ENCODE measurements around the gene NAPA. TPM values are rescaled to one million over a fixed set of nuclear protein-coding genes. Genes with fewer than 3 reads are reported as not detected.

Gene NAPA
- total and polyA plus RNA-seq, 2 donors: 89.2 to 111 TPM

GRCh38 chr19:47469363-47469700, 45.5 kb downstream of the NAPA start:
- DNase-seq (ENCODE audit: low read depth in 6 of 9, low spot score in 9 of 9): no peak
- H3K27ac ChIP-seq (ENCODE audit: low read depth in 1 of 2, low read length in 1 of 2): no peak overlapping the region
- H3K27me3 ChIP-seq (ENCODE audit: control insufficient read depth in 2 of 2, insufficient read depth in 1 of 2, low read length in 1 of 2): peaks cover 19 to 72% of the 10 kb centered on the region in 2 donors
- H3K4me3 ChIP-seq (ENCODE audit: low read length in 2 of 2): no peak overlapping the region
- 35% methylated on average over 6 of the region's 6 CpGs for WGBS
- no peaks in the 10 kb centered on the region for H3K9me3 ChIP-seq (ENCODE audit: control insufficient read depth in 2 of 2, insufficient read depth in 1 of 2, low read length in 1 of 2)
- no peaks in the 10 kb centered on the region for H3K36me3 ChIP-seq (ENCODE audit: control insufficient read depth in 2 of 2, insufficient read depth in 2 of 2, low read length in 1 of 2)
- H3K4me1 ChIP-seq (ENCODE audit: control insufficient read depth in 2 of 2, insufficient read depth in 2 of 2, low read length in 2 of 2): peaks cover 4 to 16% of the 10 kb centered on the region in 2 donors

- Histone ChIP-seq H3K36me3 (ENCODE audit: control insufficient read depth in 2 of 2, insufficient read depth in 2 of 2, low read length in 1 of 2) (no peaks in the 10 kb centered on the region), H3K4me1 (ENCODE audit: control insufficient read depth in 2 of 2, insufficient read depth in 2 of 2, low read length in 2 of 2) (peaks cover 4 to 16% of the 10 kb centered on the region in 2 donors), H3K9me3 (ENCODE audit: control insufficient read depth in 2 of 2, insufficient read depth in 1 of 2, low read length in 1 of 2) (no peaks in the 10 kb centered on the region), H3K27me3 (ENCODE audit: control insufficient read depth in 2 of 2, insufficient read depth in 1 of 2, low read length in 1 of 2) (peaks cover 19 to 74% of the 10 kb centered on the region in 2 donors), H3K27ac (ENCODE audit: low read depth in 1 of 2, low read length in 1 of 2) (no peak overlapping the region), H3K4me3 (ENCODE audit: low read length in 2 of 2) (no peak overlapping the region)
- 54% methylated on average over 9 of the region's 9 CpGs for WGBS
- DNase-seq (ENCODE audit: low read depth in 6 of 9, low spot score in 9 of 9): no peak
Observed at GRCh38 chr19:47467914-47468313, 46.9 kb downstream of the NAPA start.

- H3K27me3 ChIP-seq (ENCODE audit: control insufficient read depth in 2 of 2, insufficient read depth in 1 of 2, low read length in 1 of 2): peaks cover 14 to 59% of the 10 kb centered on the region in 2 donors
- no peak for DNase-seq (ENCODE audit: low read depth in 6 of 9, low spot score in 9 of 9)
- 89% methylated on average over 27 of the region's 27 CpGs for WGBS
Observed at GRCh38 chr19:47465957-47466356, 48.9 kb downstream of the NAPA start.

DNA sequence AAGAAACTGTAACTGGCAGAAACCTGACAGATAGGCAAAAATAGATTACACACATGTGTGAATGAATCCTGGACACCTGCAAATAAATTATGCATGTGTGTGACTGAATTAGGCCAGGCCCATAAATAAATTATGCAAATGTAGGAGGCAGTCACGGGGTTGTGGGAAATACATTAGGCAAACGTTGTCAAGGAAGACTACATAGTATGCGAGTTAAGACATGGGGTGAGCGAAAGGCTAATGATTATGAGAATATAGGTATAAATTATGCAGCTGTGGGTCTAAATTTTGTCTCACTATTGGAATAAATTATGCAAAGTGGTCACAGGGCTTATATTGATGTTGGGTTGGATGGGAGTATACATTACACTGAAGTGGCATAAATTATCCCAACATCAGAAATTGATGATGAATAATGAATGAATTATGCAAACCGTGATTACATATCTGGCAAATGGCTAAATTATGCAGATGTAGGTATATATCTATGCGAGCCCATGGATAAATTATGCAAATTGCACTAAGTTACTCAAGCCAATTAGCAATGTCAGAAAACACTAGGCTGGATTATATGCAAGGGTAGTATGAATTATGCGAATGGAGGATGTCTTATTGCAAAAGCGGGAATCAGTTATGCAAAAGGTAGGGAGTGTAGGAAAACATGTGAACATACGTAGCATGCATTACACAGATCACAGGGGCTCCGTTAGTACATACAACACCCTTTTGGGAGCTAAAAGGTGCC, 50.0 kb downstream of the NAPA start:
- Histone ChIP-seq H3K4me3 (ENCODE audit: low read length in 2 of 2) (no peak overlapping the region), H3K27me3 (ENCODE audit: control insufficient read depth in 2 of 2, insufficient read depth in 1 of 2, low read length in 1 of 2) (peaks cover 7 to 56% of the 10 kb centered on the region in 2 donors), H3K9me3 (ENCODE audit: control insufficient read depth in 2 of 2, insufficient read depth in 1 of 2, low read length in 1 of 2) (no peaks in the 10 kb centered on the region), H3K36me3 (ENCODE audit: control insufficient read depth in 2 of 2, insufficient read depth in 2 of 2, low read length in 1 of 2) (no peaks in the 10 kb centered on the region), H3K4me1 (ENCODE audit: control insufficient read depth in 2 of 2, insufficient read depth in 2 of 2, low read length in 2 of 2) (no peaks in the 10 kb centered on the region), H3K27ac (ENCODE audit: low read depth in 1 of 2, low read length in 1 of 2) (no peak overlapping the region)
- 80% methylated on average over 10 of the region's 10 CpGs for WGBS
- no peak for DNase-seq (ENCODE audit: low read depth in 6 of 9, low spot score in 9 of 9)

More at GRCh38 chr19:47465957-47466356, 48.9 kb downstream of the NAPA start:
- no peaks in the 10 kb centered on the region for H3K9me3 ChIP-seq (ENCODE audit: control insufficient read depth in 2 of 2, insufficient read depth in 1 of 2, low read length in 1 of 2)
- no peak overlapping the region for H3K4me3 ChIP-seq (ENCODE audit: low read length in 2 of 2)
- H3K27ac ChIP-seq (ENCODE audit: low read depth in 1 of 2, low read length in 1 of 2): no peak overlapping the region
- no peaks in the 10 kb centered on the region for H3K4me1 ChIP-seq (ENCODE audit: control insufficient read depth in 2 of 2, insufficient read depth in 2 of 2, low read length in 2 of 2)
- H3K36me3 ChIP-seq (ENCODE audit: control insufficient read depth in 2 of 2, insufficient read depth in 2 of 2, low read length in 1 of 2): no peaks in the 10 kb centered on the region

- peaks cover 15 to 56% of the 10 kb centered on the region in 2 donors for H3K27me3 ChIP-seq (ENCODE audit: control insufficient read depth in 2 of 2, insufficient read depth in 1 of 2, low read length in 1 of 2)
- WGBS: 96% methylated on average over 5 of the region's 5 CpGs
- no peak overlapping the region for H3K27ac ChIP-seq (ENCODE audit: low read depth in 1 of 2, low read length in 1 of 2)
Observed at GRCh38 chr19:47461876-47462275, 53.0 kb downstream of the NAPA start.

DNA sequence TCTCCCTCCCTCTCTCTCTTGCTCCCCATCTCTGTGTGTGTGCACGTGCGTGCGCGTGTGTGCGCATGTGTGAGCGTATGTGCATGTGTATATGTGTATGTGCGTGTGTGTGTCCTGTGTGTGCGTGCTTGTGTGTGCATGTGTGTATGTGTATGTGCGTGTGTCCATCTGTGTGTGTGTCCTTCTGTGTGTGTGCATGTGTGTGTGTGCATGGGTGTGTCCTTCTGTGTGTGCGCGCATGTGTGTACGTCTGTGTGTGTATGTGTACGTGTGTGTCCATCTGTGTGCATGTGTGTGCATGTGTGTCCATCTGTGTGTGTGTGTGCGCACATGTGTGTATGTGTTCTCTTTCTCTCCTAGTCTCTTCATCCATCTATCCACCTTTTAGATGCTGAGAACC, 55.4 kb downstream of the NAPA start:
- WGBS: 92% methylated on average over 14 of the region's 14 CpGs
- H3K4me1 ChIP-seq (ENCODE audit: control insufficient read depth in 2 of 2, insufficient read depth in 2 of 2, low read length in 2 of 2): no peaks in the 10 kb centered on the region
- H3K4me3 ChIP-seq (ENCODE audit: low read length in 2 of 2): no peak overlapping the region
- peaks cover 6 to 12% of the 10 kb centered on the region in 2 donors for H3K9me3 ChIP-seq (ENCODE audit: control insufficient read depth in 2 of 2, insufficient read depth in 1 of 2, low read length in 1 of 2)
- no peak for DNase-seq (ENCODE audit: low read depth in 6 of 9, low spot score in 9 of 9)
- H3K36me3 ChIP-seq (ENCODE audit: control insufficient read depth in 2 of 2, insufficient read depth in 2 of 2, low read length in 1 of 2): no peaks in the 10 kb centered on the region
- peaks cover 26 to 66% of the 10 kb centered on the region in 2 donors for H3K27me3 ChIP-seq (ENCODE audit: control insufficient read depth in 2 of 2, insufficient read depth in 1 of 2, low read length in 1 of 2)
- no peak overlapping the region for H3K27ac ChIP-seq (ENCODE audit: low read depth in 1 of 2, low read length in 1 of 2)

More at GRCh38 chr19:47461876-47462275, 53.0 kb downstream of the NAPA start:
- DNase-seq (ENCODE audit: low read depth in 6 of 9, low spot score in 9 of 9): no peak
- no peaks in the 10 kb centered on the region for H3K4me1 ChIP-seq (ENCODE audit: control insufficient read depth in 2 of 2, insufficient read depth in 2 of 2, low read length in 2 of 2)
- no peaks in the 10 kb centered on the region for H3K36me3 ChIP-seq (ENCODE audit: control insufficient read depth in 2 of 2, insufficient read depth in 2 of 2, low read length in 1 of 2)
- no peak overlapping the region for H3K4me3 ChIP-seq (ENCODE audit: low read length in 2 of 2)
- peaks cover under 1% of the 10 kb centered on the region in 2 donors for H3K9me3 ChIP-seq (ENCODE audit: control insufficient read depth in 2 of 2, insufficient read depth in 1 of 2, low read length in 1 of 2)

DNA sequence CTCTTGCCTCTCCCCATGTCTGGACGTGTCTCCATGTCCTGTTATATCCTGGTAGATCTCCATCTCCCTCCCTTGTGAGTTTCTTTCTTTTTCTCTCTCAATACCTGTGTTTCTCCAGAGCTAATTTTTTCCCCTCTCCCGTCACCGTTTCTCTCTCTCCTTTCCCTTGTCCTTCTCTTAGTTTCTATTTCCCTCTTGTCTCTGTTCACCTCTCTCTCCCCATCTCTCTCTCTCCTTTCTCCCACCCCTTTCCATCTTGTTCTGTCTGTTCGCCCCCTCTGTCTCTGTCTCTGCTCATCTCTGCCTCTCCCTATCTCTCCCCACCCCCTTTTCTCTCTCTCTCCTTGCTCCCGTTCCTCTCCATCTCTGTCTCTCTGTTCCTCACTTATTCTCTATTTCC, 56.2 kb downstream of the NAPA start:
- no peaks in the 10 kb centered on the region for H3K36me3 ChIP-seq (ENCODE audit: control insufficient read depth in 2 of 2, insufficient read depth in 2 of 2, low read length in 1 of 2)
- H3K27me3 ChIP-seq (ENCODE audit: control insufficient read depth in 2 of 2, insufficient read depth in 1 of 2, low read length in 1 of 2): peaks cover 26 to 66% of the 10 kb centered on the region in 2 donors
- no peak for DNase-seq (ENCODE audit: low read depth in 6 of 9, low spot score in 9 of 9)
- no peak overlapping the region for H3K27ac ChIP-seq (ENCODE audit: low read depth in 1 of 2, low read length in 1 of 2)
- peaks cover 6 to 12% of the 10 kb centered on the region in 2 donors for H3K9me3 ChIP-seq (ENCODE audit: control insufficient read depth in 2 of 2, insufficient read depth in 1 of 2, low read length in 1 of 2)
- H3K4me3 ChIP-seq (ENCODE audit: low read length in 2 of 2): no peak overlapping the region
- H3K4me1 ChIP-seq (ENCODE audit: control insufficient read depth in 2 of 2, insufficient read depth in 2 of 2, low read length in 2 of 2): no peaks in the 10 kb centered on the region
- 49% methylated on average over 5 of the region's 5 CpGs for WGBS

- H3K27ac ChIP-seq (ENCODE audit: low read depth in 1 of 2, low read length in 1 of 2): no peak overlapping the region
- no peaks in the 10 kb centered on the region for H3K36me3 ChIP-seq (ENCODE audit: control insufficient read depth in 2 of 2, insufficient read depth in 2 of 2, low read length in 1 of 2)
- peaks cover 26 to 71% of the 10 kb centered on the region in 2 donors for H3K27me3 ChIP-seq (ENCODE audit: control insufficient read depth in 2 of 2, insufficient read depth in 1 of 2, low read length in 1 of 2)
- 38% methylated on average over 77 of the region's 77 CpGs for WGBS
- H3K4me1 ChIP-seq (ENCODE audit: control insufficient read depth in 2 of 2, insufficient read depth in 2 of 2, low read length in 2 of 2): no peaks in the 10 kb centered on the region
- no peak for DNase-seq (ENCODE audit: low read depth in 6 of 9, low spot score in 9 of 9)
- no peak overlapping the region for H3K4me3 ChIP-seq (ENCODE audit: low read length in 2 of 2)
- H3K9me3 ChIP-seq (ENCODE audit: control insufficient read depth in 2 of 2, insufficient read depth in 1 of 2, low read length in 1 of 2): peaks cover 6 to 12% of the 10 kb centered on the region in 2 donors
Observed at GRCh38 chr19:47456721-47457474, 58.0 kb downstream of the NAPA start.

DNA sequence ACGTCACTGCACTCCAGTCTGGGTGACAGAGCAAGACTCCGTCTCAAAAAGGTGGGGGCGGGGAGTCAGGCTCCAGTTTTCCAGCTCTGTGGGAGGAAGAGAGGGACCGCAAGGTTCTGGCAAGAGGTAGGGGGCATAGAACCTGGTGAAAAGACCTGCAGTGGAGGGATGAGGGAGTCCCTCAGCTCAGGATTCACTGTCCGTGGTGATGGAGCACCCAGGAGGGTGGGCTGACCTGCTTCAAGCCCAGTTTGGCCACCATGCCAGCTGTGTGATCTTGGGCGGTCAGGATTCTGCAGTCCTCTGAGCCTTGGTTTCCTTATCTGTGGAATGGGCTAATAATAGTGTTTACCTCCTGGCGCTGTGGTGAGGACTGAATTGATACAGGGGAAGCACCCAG, 64.4 kb downstream of the NAPA start:
- Histone ChIP-seq H3K4me1 (ENCODE audit: control insufficient read depth in 2 of 2, insufficient read depth in 2 of 2, low read length in 2 of 2) (peaks cover 14 to 16% of the 10 kb centered on the region in 2 donors), H3K27ac (ENCODE audit: low read depth in 1 of 2, low read length in 1 of 2) (no peak overlapping the region), H3K9me3 (ENCODE audit: control insufficient read depth in 2 of 2, insufficient read depth in 1 of 2, low read length in 1 of 2) (peaks cover 6 to 8% of the 10 kb centered on the region in 2 donors), H3K27me3 (ENCODE audit: control insufficient read depth in 2 of 2, insufficient read depth in 1 of 2, low read length in 1 of 2) (peaks cover 25 to 76% of the 10 kb centered on the region in 2 donors), H3K36me3 (ENCODE audit: control insufficient read depth in 2 of 2, insufficient read depth in 2 of 2, low read length in 1 of 2) (no peaks in the 10 kb centered on the region), H3K4me3 (ENCODE audit: low read length in 2 of 2) (no peak overlapping the region)
- 75% methylated on average over 7 of the region's 7 CpGs for WGBS
- DNase-seq (ENCODE audit: low read depth in 6 of 9, low spot score in 9 of 9): no peak
